Effector memory CD8-positive, alpha-beta T cell (primary cell): ENCODE measurements around the gene ZNF324B.
"Not testable (repeated sequence)": the region's sequence is repeated elsewhere in the genome, so short reads cannot be mapped to it uniquely, and the experiment has no call there.

Source experiments
- ATAC-seq: fragments of 150-1000 bp; cut with Tn5 transposase; replicated peaks from 2 replicates; pipeline ENCODE4 v1.10.0; 2021; ENCODE audit warnings: mild to moderate bottlenecking, moderate library complexity
- DNase-seq, 3 experiments: peaks; one replicate each; pipeline ENCODE4 v3.0.0; 2021
- H3K27ac Mint-ChIP-seq, 2 donors: one replicate each; pipeline ENCODE4 v1.8.0; 2022; ENCODE audit warnings: mild to moderate bottlenecking in 2 of 2, mixed read lengths in 2 of 2, moderate library complexity in 2 of 2
- H3K27me3 Mint-ChIP-seq, 2 donors: one replicate each; pipeline ENCODE4 v1.8.0; 2022; ENCODE audit warnings: mixed read lengths in 2 of 2
- H3K36me3 Mint-ChIP-seq: one replicate; pipeline ENCODE4 v1.8.0; 2022; ENCODE audit warnings: mild to moderate bottlenecking, moderate library complexity, mixed read lengths; ENCODE audit not compliant: insufficient read depth
- H3K4me1 Mint-ChIP-seq, 2 donors: one replicate each; pipeline ENCODE4 v1.8.0; 2022; ENCODE audit warnings: low read depth in 2 of 2, mixed read lengths in 2 of 2
- H3K4me3 Mint-ChIP-seq, 2 donors: one replicate each; pipeline ENCODE4 v1.8.0; 2022; ENCODE audit warnings: mild to moderate bottlenecking in 2 of 2, mixed read lengths in 2 of 2, moderate library complexity in 2 of 2
- H3K9me3 Mint-ChIP-seq, 2 donors: one replicate each; pipeline ENCODE4 v1.8.0; 2022; ENCODE audit warnings: mixed read lengths in 2 of 2
- total RNA-seq, 9 experiments: gene quantifications; one replicate each; lab custom pipeline; 2026; lab: John Stamatoyannopoulos, UW

The ZNF324B gene
- total RNA-seq = 4.7 to 17.9 (median 11.4) reads per million in 9 experiments

DNA sequence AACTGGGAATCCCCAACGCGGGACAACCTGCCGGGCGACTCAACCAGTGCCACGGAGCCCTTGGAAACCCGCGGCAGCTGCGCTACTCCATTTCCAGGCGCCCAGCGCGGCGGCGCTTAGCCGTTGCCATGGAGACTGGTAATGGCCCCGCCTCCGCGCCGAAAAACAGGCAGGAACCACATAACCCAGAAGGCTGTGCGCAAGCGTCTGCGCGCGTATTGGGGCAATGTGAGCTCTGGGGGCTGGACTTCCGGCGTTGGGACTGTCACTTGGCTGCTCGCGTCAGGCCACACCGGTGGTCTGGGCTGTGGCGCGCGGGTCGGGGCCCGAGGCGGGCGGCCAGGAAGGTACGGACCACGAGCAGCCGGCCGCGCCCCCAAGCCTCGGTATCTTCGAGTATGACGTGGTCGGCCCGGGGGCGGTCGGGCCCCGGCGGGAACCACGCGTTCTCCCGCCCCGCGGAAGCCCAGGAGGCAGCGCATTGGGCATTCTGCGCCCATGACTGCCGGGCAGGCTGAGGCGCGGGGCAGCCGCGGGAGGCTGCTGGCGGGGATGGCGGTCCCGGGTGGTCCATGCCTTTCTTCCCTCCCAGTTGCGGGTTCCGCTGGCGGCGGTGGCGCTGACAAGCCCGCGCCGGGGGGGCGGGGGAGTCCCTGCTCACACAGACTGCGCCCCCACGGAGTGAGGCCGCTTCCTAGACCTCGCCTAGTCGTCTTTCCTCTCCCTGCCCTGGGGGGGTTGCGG, at the start of gene ZNF324B:
ZNF324B (plus strand) TSS at position 265 of the 744 bp plus-strand sequence. CDS start 2,080 bp downstream, outside the sequence.
- H3K4me1 Mint-ChIP-seq = peaks cover 18 to 19% of the 10 kb centered on the region in 2 donors
- H3K4me3 Mint-ChIP-seq = peak within 1 kb of the TSS; percentile 88 to 94
- H3K9me3 Mint-ChIP-seq = peaks cover 0 to 2% of the 10 kb centered on the region in 2 donors
- peaks cover 21% of the 10 kb centered on the region for H3K36me3 Mint-ChIP-seq
- ATAC-seq = peak; percentile 94
- peak within 1 kb of the TSS; percentile 47 to 92 for H3K27ac Mint-ChIP-seq
- peaks cover 29 to 30% of the 10 kb centered on the region in 2 donors for H3K27me3 Mint-ChIP-seq
- DNase-seq = peak; percentile 95 to 97 (median 96)

GRCh38 chr19:58401840-58402421, 49.5 kb upstream of the ZNF324B start:
- peaks cover 23% of the 10 kb centered on the region for H3K36me3 Mint-ChIP-seq
- H3K4me1 Mint-ChIP-seq = peaks cover 12 to 13% of the 10 kb centered on the region in 2 donors
- H3K9me3 Mint-ChIP-seq = no peaks in the 10 kb centered on the region
- H3K27me3 Mint-ChIP-seq = peaks cover 0 to 15% of the 10 kb centered on the region in 2 donors
- H3K27ac Mint-ChIP-seq = peak overlapping the region; percentile 89 to 96
- peak overlapping the region; percentile 82 to 84 for H3K4me3 Mint-ChIP-seq
- no peak for DNase-seq
- no peak for ATAC-seq

DNA sequence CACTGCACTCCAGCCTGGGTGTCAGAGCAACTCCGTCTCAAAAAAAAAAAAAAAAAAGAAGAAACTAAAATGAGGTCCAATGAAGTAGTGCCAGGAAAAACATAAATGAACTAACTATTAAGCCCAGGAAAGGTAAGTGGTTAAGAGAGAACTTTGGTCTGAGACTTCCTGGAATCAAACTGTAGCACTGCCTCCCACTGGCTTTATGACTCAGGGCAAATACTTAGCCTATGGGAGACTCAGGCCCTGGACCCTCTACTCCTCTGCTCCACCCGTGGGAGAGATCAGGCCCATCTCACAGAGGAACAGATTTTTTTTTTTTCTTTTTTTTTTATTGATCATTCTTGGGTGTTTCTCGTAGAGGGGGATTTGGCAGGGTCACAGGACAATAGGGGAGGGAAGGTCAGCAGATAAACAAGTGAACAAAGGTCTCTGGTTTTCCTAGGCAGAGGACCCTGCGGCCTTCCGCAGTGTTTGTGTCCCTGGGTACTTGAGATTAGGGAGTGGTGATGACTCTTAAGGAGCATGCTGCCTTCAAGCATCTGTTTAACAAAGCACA, 47.4 kb upstream of the ZNF324B start:
- not testable (repeated sequence) for DNase-seq, ATAC-seq, H3K4me3 Mint-ChIP-seq, H3K27me3 Mint-ChIP-seq, H3K27ac Mint-ChIP-seq, H3K9me3 Mint-ChIP-seq
- Mint-ChIP-seq H3K36me3 (peaks cover 20% of the 10 kb centered on the region), H3K4me1 (peaks cover 27 to 30% of the 10 kb centered on the region in 2 donors)

DNA sequence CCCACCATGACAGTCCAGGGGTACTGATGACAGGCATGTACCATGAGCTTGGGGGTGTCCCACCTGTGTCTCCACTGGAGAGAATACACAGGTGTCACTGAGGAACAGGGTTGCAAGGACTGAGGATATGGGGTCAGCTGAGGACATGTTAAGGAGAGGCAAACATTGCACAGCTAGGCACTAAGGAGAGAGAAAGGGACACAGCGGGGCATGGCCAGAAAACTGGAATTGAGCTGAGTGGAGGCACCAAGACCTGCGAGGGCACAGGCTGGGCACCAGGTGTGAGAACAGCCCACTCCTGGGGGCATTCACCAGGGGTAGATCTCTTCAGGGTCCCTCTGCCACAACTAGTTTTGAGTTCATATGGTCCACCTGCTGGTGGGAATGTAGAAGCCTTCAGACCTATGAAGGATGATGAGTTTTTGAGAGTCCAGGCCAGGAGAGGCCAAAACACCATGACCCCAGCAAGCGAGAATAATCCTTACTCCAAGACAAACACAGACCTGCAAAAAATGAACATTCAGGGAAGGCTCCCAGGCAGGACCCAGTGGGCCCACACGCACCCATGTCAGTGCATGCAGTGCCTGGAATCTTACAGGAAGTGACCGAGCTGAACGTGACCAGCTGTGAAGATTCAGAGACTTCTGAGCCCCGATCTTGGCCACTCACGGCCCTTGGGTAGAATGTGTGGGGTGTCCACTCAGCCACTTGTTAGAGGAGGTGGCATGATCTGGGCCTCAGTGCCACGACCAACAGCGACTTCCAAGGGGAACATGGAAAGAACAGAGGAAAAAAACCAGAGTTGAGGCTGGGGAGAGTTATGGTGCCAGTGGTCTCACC, 44.4 kb upstream of the ZNF324B start:
- Mint-ChIP-seq H3K4me1 (peaks cover 27 to 33% of the 10 kb centered on the region in 2 donors), H3K27me3 (no peaks in the 10 kb centered on the region), H3K9me3 (no peaks in the 10 kb centered on the region), H3K4me3 (peak overlapping the region; percentile 93 to 98), H3K36me3 (peaks cover 10% of the 10 kb centered on the region), H3K27ac (peak overlapping the region in 1 of 2 donors; percentile 93)
- no peak for ATAC-seq
- DNase-seq = no peak

GRCh38 chr19:58407658-58408151, 43.7 kb upstream of the ZNF324B start:
- no peaks in the 10 kb centered on the region for H3K9me3 Mint-ChIP-seq
- ATAC-seq (no peak), DNase-seq (no peak)
- peaks cover 27 to 33% of the 10 kb centered on the region in 2 donors for H3K4me1 Mint-ChIP-seq
- H3K36me3 Mint-ChIP-seq = peaks cover 7% of the 10 kb centered on the region
- H3K27me3 Mint-ChIP-seq = no peaks in the 10 kb centered on the region
- peak overlapping the region; percentile 93 to 98 for H3K4me3 Mint-ChIP-seq
- H3K27ac Mint-ChIP-seq = peak overlapping the region; percentile 93 to 97

DNA sequence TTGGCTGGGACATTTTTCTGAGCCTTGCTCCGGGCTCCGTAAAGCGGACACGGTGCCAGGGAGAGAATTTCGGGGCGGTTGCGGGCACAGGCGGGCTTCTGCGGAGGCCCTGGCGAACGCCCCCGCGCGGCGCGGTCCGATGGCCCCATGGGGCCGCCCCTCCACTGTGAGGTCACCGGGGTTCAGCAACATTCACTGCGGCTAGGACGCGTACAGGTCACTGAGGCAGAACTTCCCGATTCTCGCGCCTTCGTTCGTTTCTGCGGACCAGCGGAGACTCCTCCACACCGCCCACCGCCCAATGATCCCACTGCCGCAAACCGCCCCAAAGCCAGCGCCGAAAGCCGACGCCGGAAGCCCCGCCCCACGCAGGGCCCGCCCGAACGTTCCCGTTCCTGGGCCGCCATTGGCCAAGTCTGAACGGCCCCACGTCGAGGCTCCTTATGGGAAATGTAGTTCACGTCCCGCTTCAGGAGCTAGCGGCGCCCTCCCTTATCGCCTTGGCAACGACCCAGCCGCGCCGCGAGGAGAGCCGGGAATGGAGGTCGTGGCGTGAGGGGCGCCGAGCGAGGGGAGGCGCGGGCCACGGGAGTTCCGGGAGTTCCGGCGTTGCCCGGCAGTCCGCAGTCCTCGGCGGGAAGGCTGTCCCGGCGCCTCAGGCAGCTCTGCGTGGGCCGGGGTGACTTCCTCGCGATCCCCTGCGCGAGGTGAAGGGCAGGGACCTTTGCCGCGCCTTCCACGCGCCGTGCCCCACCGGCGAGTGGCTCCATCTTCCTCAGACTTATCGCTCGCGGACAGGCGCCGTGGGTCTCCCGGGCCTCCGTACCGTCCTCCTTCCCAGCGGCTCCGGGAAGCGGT, 43.0 kb upstream of the ZNF324B start, which contains the start of gene ZNF584:
ZNF584 (plus strand) TSS at position 498 of the 858 bp plus-strand sequence. CDS start 499 bp downstream, outside the sequence.
- Mint-ChIP-seq H3K27me3 (no peaks in the 10 kb centered on the region), H3K4me1 (peaks cover 27 to 33% of the 10 kb centered on the region in 2 donors), H3K27ac (peak within 1 kb of the TSS; percentile 93 to 97), H3K9me3 (no peaks in the 10 kb centered on the region), H3K4me3 (peak within 1 kb of the TSS; percentile 93 to 98), H3K36me3 (peaks cover 7% of the 10 kb centered on the region)
- DNase-seq (peak; percentile 88 to 90 (median 89)), ATAC-seq (peak; percentile 94)

GRCh38 chr19:58409010-58409790, 42.2 kb upstream of the ZNF324B start:
- DNase-seq (no peak), ATAC-seq (no peak)
- peaks cover 27 to 33% of the 10 kb centered on the region in 2 donors for H3K4me1 Mint-ChIP-seq
- H3K36me3 Mint-ChIP-seq = peaks cover 8% of the 10 kb centered on the region
- H3K9me3 Mint-ChIP-seq = no peaks in the 10 kb centered on the region
- peak overlapping the region; percentile 93 to 98 for H3K4me3 Mint-ChIP-seq
- H3K27ac Mint-ChIP-seq = peak overlapping the region; percentile 93 to 97
- no peaks in the 10 kb centered on the region for H3K27me3 Mint-ChIP-seq

- no peaks in the 10 kb centered on the region for H3K9me3 Mint-ChIP-seq
- DNase-seq (no peak), ATAC-seq (no peak)
- H3K4me3 Mint-ChIP-seq = no peak overlapping the region
- peak overlapping the region in 1 of 2 donors; percentile 41 for H3K27ac Mint-ChIP-seq
- H3K4me1 Mint-ChIP-seq = peaks cover 0 to 5% of the 10 kb centered on the region in 2 donors
- H3K36me3 Mint-ChIP-seq = peaks cover 29% of the 10 kb centered on the region
- no peaks in the 10 kb centered on the region for H3K27me3 Mint-ChIP-seq
Observed at GRCh38 chr19:58416604-58417003, 34.8 kb upstream of the ZNF324B start.

DNA sequence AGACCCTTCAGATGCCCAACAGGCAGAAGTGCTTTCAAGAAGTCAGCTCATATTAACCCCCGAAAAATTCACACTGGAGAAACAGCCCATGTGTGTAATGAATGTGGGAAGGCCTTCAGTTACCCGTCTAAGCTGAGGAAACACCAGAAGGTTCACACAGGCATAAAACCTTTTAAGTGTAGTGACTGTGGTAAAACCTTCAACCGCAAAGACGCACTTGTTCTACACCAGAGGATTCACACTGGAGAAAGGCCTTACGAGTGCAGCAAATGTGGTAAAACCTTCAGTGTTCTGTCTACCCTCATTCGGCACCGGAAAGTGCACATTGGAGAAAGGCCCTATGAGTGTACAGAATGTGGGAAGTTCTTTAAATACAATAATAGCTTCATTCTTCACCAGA, 34.4 kb upstream of the ZNF324B start:
- ATAC-seq (no peak), DNase-seq (no peak)
- H3K9me3 Mint-ChIP-seq = no peaks in the 10 kb centered on the region
- peaks cover 29% of the 10 kb centered on the region for H3K36me3 Mint-ChIP-seq
- peaks cover 0 to 5% of the 10 kb centered on the region in 2 donors for H3K4me1 Mint-ChIP-seq
- H3K27me3 Mint-ChIP-seq = no peaks in the 10 kb centered on the region
- H3K4me3 Mint-ChIP-seq = no peak overlapping the region
- H3K27ac Mint-ChIP-seq = peak overlapping the region in 1 of 2 donors; percentile 41

GRCh38 chr19:58428617-58429016, 22.8 kb upstream of the ZNF324B start:
- no peaks in the 10 kb centered on the region for H3K4me1 Mint-ChIP-seq
- no peaks in the 10 kb centered on the region for H3K27me3 Mint-ChIP-seq
- H3K9me3 Mint-ChIP-seq = no peaks in the 10 kb centered on the region
- DNase-seq (no peak), ATAC-seq (no peak)
- H3K4me3 Mint-ChIP-seq = no peak overlapping the region
- H3K36me3 Mint-ChIP-seq = peaks cover 3% of the 10 kb centered on the region
- no peak overlapping the region for H3K27ac Mint-ChIP-seq

DNA sequence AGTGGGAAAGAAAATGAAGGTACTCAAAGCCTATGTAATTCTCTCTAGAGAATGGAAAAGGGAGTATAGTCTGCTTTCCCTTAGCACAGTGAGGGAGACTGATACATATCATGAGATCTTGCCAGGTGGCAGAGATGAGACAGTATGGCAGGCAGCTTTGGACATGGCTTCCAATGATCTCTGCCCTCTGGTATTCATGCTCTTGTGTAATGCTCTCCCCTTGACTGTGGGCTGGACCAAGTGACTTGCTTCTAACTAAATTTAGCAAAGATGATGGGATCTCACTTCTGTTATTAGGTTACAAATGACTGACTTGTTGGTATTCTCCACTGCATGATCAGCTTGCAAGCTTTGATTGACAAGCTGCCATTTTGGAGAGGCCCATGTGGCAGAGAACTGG, 21.7 kb upstream of the ZNF324B start:
- Mint-ChIP-seq H3K9me3 (no peaks in the 10 kb centered on the region), H3K36me3 (peaks cover 9% of the 10 kb centered on the region), H3K4me3 (no peak overlapping the region), H3K27me3 (no peaks in the 10 kb centered on the region), H3K4me1 (no peaks in the 10 kb centered on the region), H3K27ac (no peak overlapping the region)
- ATAC-seq (no peak), DNase-seq (no peak)
